Neural cell (in vitro differentiated cells): Measurements from ENCODE around the gene PRKAG2. TPM values are rescaled to one million over a fixed set of nuclear protein-coding genes. Genes with fewer than 3 reads are reported as not detected.
"Not testable (repeated sequence)": the region's sequence is repeated elsewhere in the genome, so short reads cannot be mapped to it uniquely, and the experiment has no call there.

Source experiments
- H2AFZ ChIP-seq: fragments of 200-600, 300-800 bp; sonication (generic), shearing (Covaris generic); 2 replicates; pipeline ENCODE4 v1.6.0; 2014; ENCODE audit warnings: low read depth, mild to moderate bottlenecking, antibody characterized with exemption, low read length, moderate library complexity
- H3F3A ChIP-seq: fragments of 200-600 bp; shearing (Covaris generic); 2 replicates; pipeline ENCODE4 v1.6.1; 2016; ENCODE audit warnings: mild to moderate bottlenecking, moderate library complexity, mixed read lengths, antibody characterized with exemption, low read length; ENCODE audit not compliant: insufficient read depth, poor library complexity, severe bottlenecking
- H3K27ac ChIP-seq: fragments of 200-600, 300-800 bp; sonication (generic), shearing (Covaris generic); 2 replicates; pipeline ENCODE4 v1.5.1; 2014; ENCODE audit warnings: mild to moderate bottlenecking, low read length, moderate library complexity
- H3K27me3 ChIP-seq: fragments of 300-800, 200-600 bp; sonication (generic), shearing (Covaris generic); 2 replicates; pipeline ENCODE4 v1.6.0; 2014; ENCODE audit warnings: mild to moderate bottlenecking, low read depth, low read length, moderate library complexity; ENCODE audit not compliant: insufficient read depth
- H3K36me3 ChIP-seq: fragments of 300-800, 200-600 bp; sonication (generic), shearing (Covaris generic); 2 replicates; pipeline ENCODE4 v1.5.1; 2014; ENCODE audit warnings: mild to moderate bottlenecking, antibody characterized with exemption, low read length, moderate library complexity; ENCODE audit not compliant: insufficient read depth
- H3K4me2 ChIP-seq: fragments of 300-800, 200-600 bp; sonication (generic), shearing (Covaris generic); 2 replicates; pipeline ENCODE4 v1.6.0; 2014; ENCODE audit warnings: mild to moderate bottlenecking, low read length
- H3K4me3 ChIP-seq: fragments of 300-800, 200-600 bp; sonication (generic), shearing (Covaris generic); 2 replicates; pipeline ENCODE4 v1.5.1; 2014; ENCODE audit warnings: mild to moderate bottlenecking, low read length, moderate library complexity
- H3K79me2 ChIP-seq: fragments of 200-600 bp; shearing (Covaris generic); replicated peaks from 2 replicates; pipeline ENCODE4 v1.6.0; 2014; ENCODE audit warnings: mild to moderate bottlenecking, low read length, moderate library complexity; ENCODE audit not compliant: insufficient read depth
- H3K9ac ChIP-seq: fragments of 300-800, 200-600 bp; sonication (generic), shearing (Covaris generic); 2 replicates; pipeline ENCODE4 v1.6.1; 2016; ENCODE audit warnings: mild to moderate bottlenecking, low read length, mixed read lengths
- H3K9me2 ChIP-seq: fragments of 200-600 bp; shearing (Covaris generic); 2 replicates; pipeline ENCODE4 v1.6.1; 2016; ENCODE audit warnings: mild to moderate bottlenecking, low read length, mixed read lengths; ENCODE audit not compliant: insufficient read depth
- H3K9me3 ChIP-seq: fragments of 200-600, 300-800 bp; sonication (generic), shearing (Covaris generic); 2 replicates; pipeline ENCODE4 v1.6.1; 2016; ENCODE audit warnings: mild to moderate bottlenecking, mixed run types, low read length, moderate library complexity, mixed read lengths
- H4K20me1 ChIP-seq: fragments of 200-600 bp; shearing (Covaris generic); 2 replicates; pipeline ENCODE4 v1.6.1; 2016; ENCODE audit warnings: mild to moderate bottlenecking, mixed run types; ENCODE audit not compliant: insufficient read depth
- CTCF ChIP-seq: fragments of 450-650 bp; IDR thresholded peaks from 2 replicates; pipeline ENCODE4 v1.5.1; 2014; ENCODE audit warnings: antibody characterized with exemption, mild to moderate bottlenecking, moderate library complexity; ENCODE audit not compliant: poor library complexity, severe bottlenecking
- EP300 ChIP-seq: fragments of 450-650 bp; conservative IDR thresholded peaks from 2 replicates; pipeline ENCODE4 v1.6.1; 2014; ENCODE audit warnings: antibody characterized with exemption, mild to moderate bottlenecking, moderate library complexity; ENCODE audit not compliant: poor library complexity, severe bottlenecking
- EZH2 ChIP-seq: fragments of 200-600, 300-800 bp; shearing (Covaris generic), sonication (generic); IDR thresholded peaks from 2 replicates; pipeline ENCODE4 v1.6.1; 2014; ENCODE audit warnings: antibody characterized with exemption, low read length, borderline replicate concordance, mild to moderate bottlenecking; ENCODE audit not compliant: insufficient read depth, poor library complexity, severe bottlenecking
- MXI1 ChIP-seq: fragments of 450-650 bp; conservative IDR thresholded peaks from 2 replicates; pipeline ENCODE4 v1.6.1; 2014; ENCODE audit warnings: antibody characterized with exemption, mild to moderate bottlenecking; ENCODE audit not compliant: poor library complexity, severe bottlenecking
- POLR2AphosphoS5 ChIP-seq: IDR thresholded peaks from 2 replicates; pipeline ENCODE4 v1.6.1; 2012
- RAD21 ChIP-seq: fragments of 450-650 bp; conservative IDR thresholded peaks from 2 replicates; pipeline ENCODE4 v1.6.1; 2014; ENCODE audit warnings: antibody characterized with exemption, mild to moderate bottlenecking, moderate library complexity
- REST ChIP-seq: IDR thresholded peaks from 2 replicates; pipeline ENCODE4 v1.6.1; 2012; ENCODE audit warnings: borderline replicate concordance
- SMC3 ChIP-seq: fragments of 450-650 bp; conservative IDR thresholded peaks from 2 replicates; pipeline ENCODE4 v1.6.1; 2014; ENCODE audit warnings: antibody characterized with exemption, mild to moderate bottlenecking, moderate library complexity; ENCODE audit not compliant: poor library complexity
- TAF1 ChIP-seq: IDR thresholded peaks from 2 replicates; pipeline ENCODE4 v1.6.1; 2012; ENCODE audit warnings: low read depth
- polyA plus RNA-seq: library from polyadenylated mRNA; depleted of rRNA; stranded (reverse); fragments of >200 nt; gene quantifications from 2 replicates; pipeline ENCODE4 v1.2.3, GENCODE V29; 2014

The PRKAG2 gene
- polyA plus RNA-seq, 1 donor from 2014 or later, result 22.9 TPM

GRCh38 chr7:151752037-151752436 lies 124.9 kb downstream of the PRKAG2 start:
- H2AFZ ChIP-seq, result no peak overlapping the region
- H3K4me2 ChIP-seq, result no peak overlapping the region
- H3K4me3 ChIP-seq, result no peak overlapping the region
- no peaks in the 10 kb centered on the region for H3K9me2 ChIP-seq
- no peak overlapping the region for H3K27ac ChIP-seq
- H3K9me3 ChIP-seq, result no peaks in the 10 kb centered on the region
- H4K20me1 ChIP-seq, result no peaks in the 10 kb centered on the region
- H3K9ac ChIP-seq, result no peak overlapping the region
- no peak for TF ChIP-seq REST
- H3K27me3 ChIP-seq, result no peaks in the 10 kb centered on the region
- H3F3A ChIP-seq, result no peaks in the 10 kb centered on the region
- no peaks in the 10 kb centered on the region for H3K36me3 ChIP-seq
- no peaks in the 10 kb centered on the region for H3K79me2 ChIP-seq

GRCh38 chr7:151748733-151749132 lies 128.2 kb downstream of the PRKAG2 start:
- Histone ChIP-seq H3K9me2 (no peaks in the 10 kb centered on the region), H3K36me3 (no peaks in the 10 kb centered on the region), H4K20me1 (no peaks in the 10 kb centered on the region), H3K79me2 (no peaks in the 10 kb centered on the region), H3K4me3 (no peak overlapping the region), H2AFZ (no peak overlapping the region), H3K27me3 (no peaks in the 10 kb centered on the region), H3F3A (no peaks in the 10 kb centered on the region), H3K9ac (no peak overlapping the region), H3K9me3 (no peaks in the 10 kb centered on the region), H3K4me2 (no peak overlapping the region), H3K27ac (no peak overlapping the region)
- TF ChIP-seq RAD21 (no peak), POLR2AphosphoS5 (no peak), EZH2 (no peak), TAF1 (no peak), MXI1 (no peak), EP300 (no peak), CTCF (no peak), REST (no peak), SMC3 (no peak)

GRCh38 chr7:151748021-151748420 lies 128.9 kb downstream of the PRKAG2 start:
- not testable (repeated sequence) for H3K9me2 ChIP-seq, H3K79me2 ChIP-seq, H3K36me3 ChIP-seq, H2AFZ ChIP-seq, H4K20me1 ChIP-seq, H3K4me2 ChIP-seq, H3K9me3 ChIP-seq, H3F3A ChIP-seq, H3K27me3 ChIP-seq, H3K4me3 ChIP-seq, H3K27ac ChIP-seq, H3K9ac ChIP-seq
